Adrenal gland (tissue), 12 donors: ENCODE data around the gene CTXN3. TPM values are rescaled to one million over a fixed set of nuclear protein-coding genes. Genes with fewer than 3 reads are reported as not detected.

Experiments used
- DNase-seq, 7 donors: peaks; one replicate each; pipeline ENCODE4 v3.0.0-alpha.2; 2019 to 2020
- H3K27ac ChIP-seq, 5 donors: fragments of 200-600 bp; sonication (generic) in 4 of 5; 1 replicate in 3 of 5; 2 replicates in 2 of 5; pipeline versions ENCODE4 v1.5.1 to v1.8.0; 2016 to 2020; ENCODE audit warnings: mild to moderate bottlenecking in 1 of 5
- H3K27me3 ChIP-seq: fragments of 200-600 bp; 2 replicates; pipeline ENCODE4 v1.8.0; 2021
- H3K36me3 ChIP-seq, 2 donors: fragments of 200-600 bp; replicated peaks in 1 of 2; 1 replicate in 1 of 2; 2 replicates in 1 of 2; pipeline versions ENCODE4 v1.5.1 to v1.8.0; 2018 to 2022
- H3K4me1 ChIP-seq, 2 donors: fragments of 200-600 bp; replicated peaks in 1 of 2; 1 replicate in 1 of 2; 2 replicates in 1 of 2; pipeline versions ENCODE4 v1.5.1 to v1.8.0; 2018 to 2021
- H3K4me3 ChIP-seq, 4 donors: fragments of 200-600 bp; sonication (generic) in 3 of 4; one replicate each; pipeline ENCODE4 v1.5.1; 2016 to 2018
- H3K9me3 ChIP-seq, 3 donors: fragments of 200-600 bp; sonication (generic) in 1 of 3; replicated peaks in 1 of 3; 1 replicate in 2 of 3; 2 replicates in 1 of 3; pipeline versions ENCODE4 v1.5.1 to v1.8.0; 2016 to 2021
- CTCF ChIP-seq, 6 experiments: fragments of 450-650 bp in 4 of 6; fragments of 200-600 bp in 2 of 6; sonication (generic) in 1 of 6; IDR thresholded peaks; 1 replicate in 5 of 6; 2 replicates in 1 of 6; pipeline versions ENCODE4 v1.5.1 to v1.8.0; 2016 to 2021; ENCODE audit warnings: antibody characterized with exemption in 6 of 6, mild to moderate bottlenecking in 2 of 6, moderate library complexity in 1 of 6
- POLR2A ChIP-seq, 2 donors: fragments of 450-650 bp; IDR thresholded peaks; one replicate each; pipeline ENCODE4 v1.6.1; 2017; ENCODE audit warnings: antibody characterized with exemption in 2 of 2, mild to moderate bottlenecking in 2 of 2, moderate library complexity in 1 of 2
- WGBS, 4 donors: extraction: QIAGEN DNeasy Blood & Tissue Kit in 2 of 4; methylation state at CpG; one replicate each; pipeline versions ENCODE4 v1.1.5 to v1.1.7; 2013 to 2017; 5-methylcytosine and 5-hydroxymethylcytosine counted together
- intact Hi-C, 2 donors: fragments of 100-400 bp; cut with DNase I; formaldehyde crosslinking; loops; one replicate each; pipeline versions ENCODE4 v1.14.1 to v1.15.0; 2022 to 2023
- polyA plus RNA-seq, 3 donors: library from polyadenylated mRNA; stranded (reverse); fragments of 200-250 nt in 2 of 3; fragments of 350-450 nt in 1 of 3; fragmentation: Illumina TruSeq in 1 of 3; extraction: RNeasy Lipid Tissue Mini Kit (QIAGEN cat#74804) in 1 of 3; gene quantifications; one replicate each; pipeline ENCODE4 v1.2.3, GENCODE V29; 2013 to 2014
- total RNA-seq, 9 donors: library from RNA; depleted of rRNA in 4 of 9; stranded (reverse); fragments of >200 nt in 4 of 9; fragments of 120-200 nt in 1 of 9; fragmentation: NEBNext Ultra II Directional in 1 of 9; extraction: Animal tissue kit (Norgen Biotek cat#: 25700) in 1 of 9; gene quantifications; one replicate each; pipeline versions ENCODE4 v1.1.0 to v1.2.4, GENCODE V29; 2013 to 2023
- donor health status: healthy with polysubstance abuse.
- donor health status: Bipolar disorder and iron deficiency.
- donor health status: DM: yes; HTN: yes; CAD: no.
- donor health status: DM: no; HTN: no; CAD: no.
- donor health status: DM: no; HTN: no; CAD: no.
- donor health status: DM: yes; HTN: yes; CAD: no.

CTXN3 gene
- total and polyA plus RNA-seq, 12 donors, result not detected

GRCh38 chr5:127619908-127620479, 28.9 kb upstream of the CTXN3 start:
- no peak for DNase-seq
- WGBS, 4 donors, result 89 to 92% (median 91%) methylated on average over 5 of the region's 5 CpGs

GRCh38 chr5:127621601-127622325, 27.1 kb upstream of the CTXN3 start:
- WGBS, 4 donors, result 61 to 70% (median 69%) methylated on average over 4 of the region's 4 CpGs
- TF ChIP-seq POLR2A (IDR thresholded peaks at IDR 0.05) (no peak), CTCF (IDR thresholded peaks at IDR 0.05) (no peak)
- H3K4me1 ChIP-seq, result no peaks in the 10 kb centered on the region
- peaks cover 0 to 5% (median 0%) of the 10 kb centered on the region in 3 donors for H3K9me3 ChIP-seq
- H3K27me3 ChIP-seq, result no peaks in the 10 kb centered on the region
- H3K36me3 ChIP-seq, result no peaks in the 10 kb centered on the region
- H3K4me3 ChIP-seq, result no peak overlapping the region
- DNase-seq, result no peak
- intact Hi-C loops, result no loop called here
- H3K27ac ChIP-seq, result no peak overlapping the region

More at GRCh38 chr5:127619908-127620479, 28.9 kb upstream of the CTXN3 start:
- intact Hi-C loops, result no loop called here
- H3K9me3 ChIP-seq, result peaks cover 0 to 5% (median 0%) of the 10 kb centered on the region in 3 donors
- no peaks in the 10 kb centered on the region for H3K27me3 ChIP-seq
- TF ChIP-seq POLR2A (IDR thresholded peaks at IDR 0.05) (no peak), CTCF (IDR thresholded peaks at IDR 0.05) (no peak)
- H3K4me3 ChIP-seq, result no peak overlapping the region
- no peak overlapping the region for H3K27ac ChIP-seq
- no peaks in the 10 kb centered on the region for H3K4me1 ChIP-seq
- no peaks in the 10 kb centered on the region for H3K36me3 ChIP-seq

- H3K27ac ChIP-seq, result no peak overlapping the region
- TF ChIP-seq CTCF (IDR thresholded peaks at IDR 0.05) (no peak), POLR2A (IDR thresholded peaks at IDR 0.05) (no peak)
- intact Hi-C loops, result no loop called here
These were observed 14.9 kb upstream of the CTXN3 start for GRCh38 chr5:127634007-127634406.

GRCh38 chr5:127639828-127640227, 9.1 kb upstream of the CTXN3 start:
- Histone ChIP-seq H3K27me3 (no peaks in the 10 kb centered on the region), H3K36me3 (no peaks in the 10 kb centered on the region), H3K9me3 (no peaks in the 10 kb centered on the region), H3K4me3 (no peak overlapping the region), H3K4me1 (no peaks in the 10 kb centered on the region), H3K27ac (no peak overlapping the region)
- no peak for DNase-seq
- TF ChIP-seq CTCF (IDR thresholded peaks at IDR 0.05) (no peak), POLR2A (IDR thresholded peaks at IDR 0.05) (no peak)
- WGBS, 4 donors, result 56 to 80% (median 67%) methylated on average over 2 of the region's 2 CpGs
- intact Hi-C loops, result no loop called here

More at GRCh38 chr5:127634007-127634406, 14.9 kb upstream of the CTXN3 start:
- no peaks in the 10 kb centered on the region for H3K4me1 ChIP-seq
- DNase-seq, result no peak
- H3K9me3 ChIP-seq, result no peaks in the 10 kb centered on the region
- no peak overlapping the region for H3K4me3 ChIP-seq
- H3K36me3 ChIP-seq, result no peaks in the 10 kb centered on the region
- H3K27me3 ChIP-seq, result no peaks in the 10 kb centered on the region
